HCEC 1CT (cell line): ENCODE data around the gene BST1.
"Not testable (repeated sequence)": the region's sequence is repeated elsewhere in the genome, so short reads cannot be mapped to it uniquely, and the experiment has no call there.

Source experiments
- DNase-seq: peaks from one replicate; pipeline ENCODE4 v3.0.0-alpha.2; 2017

Gene BST1

GRCh38 chr4:15714141-15714540, 11.3 kb downstream of the BST1 start:
- DNase-seq = no peak

DNA sequence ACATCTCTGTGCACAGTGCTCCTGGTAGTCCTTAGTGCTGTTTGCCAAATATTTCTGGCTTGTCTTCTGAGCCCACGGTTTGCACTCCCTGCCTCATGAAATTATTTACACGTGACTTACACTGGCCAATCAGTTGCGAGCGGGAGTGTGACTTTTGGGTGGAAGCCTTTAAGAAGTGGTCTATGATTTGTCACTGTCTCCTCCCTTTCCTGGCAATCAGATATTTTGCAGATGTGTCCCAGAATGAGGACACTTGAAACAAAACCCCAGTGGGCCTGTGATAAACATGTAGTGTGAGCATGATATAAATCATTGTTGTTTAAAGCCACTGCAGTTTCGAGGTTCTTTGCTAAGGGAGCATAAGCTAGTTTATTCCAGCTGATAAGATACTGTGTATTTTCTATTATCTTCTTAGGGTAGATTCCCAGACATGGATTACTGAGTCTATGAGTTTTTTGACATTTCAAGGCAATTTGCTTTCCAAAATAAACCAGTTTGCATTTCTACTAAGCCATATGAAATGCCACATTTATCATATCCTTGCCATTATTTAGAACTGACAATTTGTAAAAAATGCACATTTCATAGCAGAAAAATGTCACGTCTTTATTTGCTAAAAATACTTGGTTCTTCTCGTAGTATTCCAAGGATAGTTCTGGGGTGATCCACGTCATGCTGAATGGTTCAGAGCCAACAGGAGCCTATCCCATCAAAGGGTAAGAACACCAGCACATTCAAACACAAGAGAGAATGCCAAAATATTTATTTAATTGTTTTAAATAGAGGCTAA, 12.0 kb downstream of the BST1 start:
- DNase-seq = peak; percentile 23

GRCh38 chr4:15716115-15716514, 13.2 kb downstream of the BST1 start:
- no peak for DNase-seq

GRCh38 chr4:15717086-15717485, 14.2 kb downstream of the BST1 start:
- DNase-seq = peak; percentile 62

DNA sequence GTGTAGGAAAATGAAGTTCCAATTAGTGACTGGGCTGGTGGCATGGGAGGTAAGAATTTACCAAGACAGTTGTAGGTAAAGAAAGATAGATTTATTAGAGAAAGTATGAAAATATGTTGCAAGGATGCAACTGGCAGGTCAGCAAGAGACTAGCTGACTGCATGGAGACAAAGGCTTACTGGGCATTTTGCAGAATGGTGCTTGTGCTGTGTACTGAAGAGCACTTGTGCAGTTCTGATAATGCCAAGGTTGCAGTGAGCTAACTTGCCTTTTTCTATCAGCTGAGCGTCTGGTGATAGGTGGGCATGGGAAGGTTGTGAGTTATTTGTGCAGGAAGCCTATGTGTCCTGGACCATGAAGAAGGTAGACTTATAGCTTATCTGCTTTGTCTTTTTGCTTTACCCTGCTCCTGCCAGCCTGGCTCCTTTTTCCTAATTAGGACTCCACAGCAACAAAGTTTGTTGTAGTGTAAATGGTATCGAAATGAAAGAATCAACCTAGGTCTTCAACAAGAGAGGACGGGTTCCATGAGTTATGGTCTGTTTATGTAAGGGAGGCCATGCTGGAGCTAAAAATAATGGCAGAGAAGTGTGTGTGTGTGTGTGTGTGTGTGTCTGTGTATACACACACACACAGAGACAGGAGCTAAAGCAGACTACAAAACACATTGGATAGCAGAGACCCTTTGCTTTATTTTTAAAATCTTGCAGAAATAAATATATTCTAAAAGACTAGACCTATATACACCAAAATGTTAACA, 15.0 kb downstream of the BST1 start:
- no peak for DNase-seq

DNA sequence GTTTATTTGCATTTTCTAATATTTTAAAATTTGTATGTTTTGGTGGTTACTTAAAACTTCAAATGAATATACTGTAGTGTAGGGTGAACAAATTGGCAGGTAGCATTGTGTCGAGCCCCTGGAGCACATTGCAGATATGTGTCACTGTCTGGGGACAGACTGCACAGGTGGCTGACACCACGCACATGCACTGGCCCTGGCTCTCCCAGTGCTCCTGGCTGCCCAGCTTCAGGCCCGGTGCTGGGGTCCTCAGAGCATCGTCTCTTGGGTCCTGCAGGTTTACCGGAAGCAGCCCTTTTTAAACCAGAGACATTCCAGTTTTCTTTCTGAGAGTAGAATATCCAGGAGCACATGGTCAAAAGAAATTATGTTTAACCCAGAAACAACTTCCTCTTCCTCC, 15.6 kb downstream of the BST1 start:
- DNase-seq = no peak

DNA sequence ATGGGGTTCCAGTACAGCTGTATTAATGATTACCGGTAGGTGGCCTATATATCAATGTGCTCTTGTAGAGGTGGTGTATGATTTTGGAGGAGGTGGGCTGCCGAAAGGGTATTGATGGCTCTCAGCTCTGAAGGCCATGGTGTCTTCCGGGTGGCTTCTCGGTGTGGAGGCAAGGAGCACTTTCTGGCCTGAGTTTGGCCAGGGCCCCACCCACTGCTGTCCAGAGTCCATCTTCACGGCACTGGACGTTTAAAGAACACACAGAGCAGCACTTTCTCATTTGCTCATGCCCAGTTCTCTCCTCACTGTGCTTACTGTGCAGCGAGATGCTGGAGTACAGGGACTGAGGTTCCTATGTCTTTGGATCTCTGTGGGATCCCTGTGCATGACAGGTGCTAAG, 16.1 kb downstream of the BST1 start:
- DNase-seq = no peak

DNA sequence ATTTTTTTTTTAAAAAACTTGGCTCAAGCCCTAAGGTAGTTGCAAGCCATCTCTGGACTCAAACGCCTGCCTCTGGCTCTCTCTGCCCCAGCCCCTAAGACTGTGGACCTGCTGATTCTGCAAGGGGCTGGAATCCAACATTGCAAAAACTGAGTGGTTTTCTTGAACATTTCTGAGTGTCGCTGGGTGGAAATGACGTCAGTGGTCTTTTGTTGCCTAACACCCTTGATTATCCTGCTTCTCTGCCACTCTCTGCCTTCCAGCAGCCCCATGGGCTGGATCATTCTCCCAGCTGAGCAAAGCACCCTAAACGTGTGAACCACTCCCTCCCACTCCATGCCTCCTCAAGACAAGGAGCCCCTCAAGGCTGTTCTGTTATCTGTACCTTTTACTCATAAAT, 16.6 kb downstream of the BST1 start:
- peak; percentile 15 for DNase-seq

DNA sequence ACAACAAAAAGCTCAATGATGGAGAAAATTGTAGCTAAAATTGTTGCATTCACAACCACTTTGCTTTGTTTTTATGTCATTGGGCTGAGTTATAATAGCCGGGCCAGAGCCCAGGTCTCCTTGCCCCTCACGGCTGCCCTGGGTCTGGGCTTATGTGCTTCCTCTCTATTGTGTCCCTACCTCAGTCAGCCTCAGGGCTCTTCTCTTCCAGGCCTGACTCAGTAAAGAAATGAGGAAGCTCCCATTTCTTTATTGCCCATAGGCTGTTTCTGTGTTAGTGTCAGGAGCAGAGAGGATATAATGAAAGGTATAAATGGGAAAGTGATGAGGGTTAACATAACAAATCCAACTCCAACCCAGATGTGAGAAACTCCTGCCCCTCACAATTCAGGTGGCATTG, 18.0 kb downstream of the BST1 start:
- no peak for DNase-seq

GRCh38 chr4:15725608-15726007, 22.7 kb downstream of the BST1 start:
- DNase-seq = no peak

- peak; percentile 24 for DNase-seq
Measured at GRCh38 chr4:15729910-15730533, 27.2 kb downstream of the BST1 start.

DNA sequence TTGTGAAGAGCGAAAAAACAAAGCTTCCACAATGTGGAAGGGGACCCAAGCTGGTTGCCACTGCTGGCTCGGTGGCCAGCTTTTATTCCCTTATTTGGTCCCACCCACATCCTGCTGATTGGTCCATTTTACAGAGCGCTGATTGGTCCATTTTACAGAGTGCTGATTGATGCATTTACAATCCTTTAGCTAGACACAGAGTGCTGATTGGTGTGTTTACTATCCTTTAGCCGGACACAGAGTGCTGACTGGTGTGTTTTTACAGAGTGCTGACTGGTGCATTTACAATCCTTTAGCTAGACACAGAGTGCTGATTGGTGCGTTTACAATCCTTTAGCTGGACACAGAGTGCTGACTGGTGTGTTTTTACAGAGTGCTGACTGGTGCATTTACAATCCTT, 30.2 kb downstream of the BST1 start:
- not testable (repeated sequence) for DNase-seq

GRCh38 chr4:15735536-15735935, 32.7 kb downstream of the BST1 start:
- DNase-seq = no peak

GRCh38 chr4:15736514-15737050, 33.7 kb downstream of the BST1 start:
- DNase-seq = no peak

GRCh38 chr4:15737255-15737654, 34.4 kb downstream of the BST1 start:
- DNase-seq = no peak

DNA sequence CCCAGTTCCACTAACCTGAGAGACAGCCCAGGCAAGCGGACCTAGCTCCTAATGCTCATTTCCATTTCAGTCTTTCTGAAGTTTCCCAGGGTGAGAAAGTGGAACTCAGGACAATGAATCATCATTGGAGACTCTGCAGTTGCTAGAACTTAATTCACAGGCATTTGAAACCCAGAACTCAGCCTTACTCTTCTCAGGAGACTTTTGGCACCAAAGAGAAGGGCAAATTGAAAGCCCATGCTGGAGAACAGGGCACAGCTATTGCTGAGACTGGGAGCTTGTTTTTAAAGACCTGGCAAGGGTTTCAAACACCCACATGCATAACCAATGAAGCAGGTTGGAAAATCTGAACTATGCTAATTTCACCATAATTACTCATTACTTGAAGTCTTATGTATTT, 36.0 kb downstream of the BST1 start:
- no peak for DNase-seq

- no peak for DNase-seq
Measured at GRCh38 chr4:15740764-15741404, 38.0 kb downstream of the BST1 start.

GRCh38 chr4:15742083-15742582, 39.3 kb downstream of the BST1 start:
- no peak for DNase-seq

GRCh38 chr4:15742637-15743036, 39.8 kb downstream of the BST1 start:
- DNase-seq = no peak

- DNase-seq = no peak
Measured at GRCh38 chr4:15744016-15744545, 41.2 kb downstream of the BST1 start.

GRCh38 chr4:15746110-15746509, 43.2 kb downstream of the BST1 start:
- DNase-seq = no peak

DNA sequence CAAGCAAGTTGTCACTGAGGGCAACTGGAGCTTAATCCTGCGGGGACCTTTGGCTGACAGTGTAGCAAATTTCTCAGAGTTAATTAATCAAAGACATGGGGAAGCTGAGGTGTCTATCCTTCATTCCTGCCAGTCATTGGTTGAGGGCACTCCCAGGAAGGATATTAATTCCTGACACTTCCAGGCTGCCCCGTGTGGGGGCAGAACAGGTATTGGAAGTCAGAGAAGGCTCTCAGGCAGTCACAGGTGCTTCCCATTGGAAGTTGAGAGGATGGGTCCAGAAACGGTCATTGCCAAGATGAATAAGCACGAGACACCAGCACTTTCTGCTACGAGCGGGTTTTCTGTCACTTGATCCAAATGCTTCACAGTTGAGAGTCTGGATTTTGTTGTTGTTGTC, 46.1 kb downstream of the BST1 start:
- no peak for DNase-seq

- DNase-seq = no peak
Measured at GRCh38 chr4:15751153-15751552, 48.3 kb downstream of the BST1 start.
